Non-pigmented ciliary epithelial cell (primary cell): ENCODE data around the gene CPAMD8.
"Not testable (repeated sequence)": the region's sequence is repeated elsewhere in the genome, so short reads cannot be mapped to it uniquely, and the experiment has no call there.

ENCODE experiments used
- DNase-seq: peaks from one replicate; pipeline ENCODE4 v3.0.0-alpha.2; 2010; ENCODE audit warnings: low read depth

Gene CPAMD8

DNA sequence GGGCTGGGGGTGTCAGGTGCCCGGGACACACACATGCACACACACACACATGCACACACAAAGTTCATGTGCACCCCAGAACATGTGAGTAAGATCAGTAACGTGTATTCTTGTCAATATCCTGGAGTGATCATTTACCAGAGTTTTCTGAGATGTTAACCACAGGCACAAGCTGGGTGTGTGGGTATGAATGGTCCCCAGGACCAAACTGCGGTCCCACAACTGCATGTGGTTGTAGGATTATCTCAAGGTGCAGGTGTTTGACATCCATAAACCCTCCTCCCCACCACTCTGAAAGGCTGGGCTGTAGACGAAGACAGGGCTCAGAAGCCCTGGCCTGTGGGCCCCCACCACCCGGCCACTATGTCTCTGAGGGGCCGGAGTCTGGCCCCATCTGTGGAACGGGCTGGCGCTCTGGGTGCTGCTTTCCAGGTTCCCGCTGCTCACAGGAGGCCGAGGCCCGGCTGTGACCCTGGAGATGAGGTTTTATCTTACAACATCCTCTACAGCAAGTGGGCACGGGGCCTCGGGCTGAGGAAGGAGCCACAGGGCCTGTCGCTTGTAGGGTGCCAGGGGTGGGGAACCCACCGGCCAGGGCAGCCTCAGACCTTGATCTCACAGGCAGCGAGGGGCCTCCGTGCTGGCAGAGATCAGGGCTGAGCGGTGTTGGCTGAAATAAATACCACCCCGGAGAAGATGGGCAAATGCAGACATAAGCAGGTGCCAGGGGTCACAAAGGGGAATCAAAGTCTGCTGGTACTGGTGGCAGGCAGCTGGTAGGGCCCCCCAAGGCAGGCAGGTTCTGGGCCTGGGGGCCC, 133.5 kb downstream of the CPAMD8 start:
- no peak for DNase-seq

DNA sequence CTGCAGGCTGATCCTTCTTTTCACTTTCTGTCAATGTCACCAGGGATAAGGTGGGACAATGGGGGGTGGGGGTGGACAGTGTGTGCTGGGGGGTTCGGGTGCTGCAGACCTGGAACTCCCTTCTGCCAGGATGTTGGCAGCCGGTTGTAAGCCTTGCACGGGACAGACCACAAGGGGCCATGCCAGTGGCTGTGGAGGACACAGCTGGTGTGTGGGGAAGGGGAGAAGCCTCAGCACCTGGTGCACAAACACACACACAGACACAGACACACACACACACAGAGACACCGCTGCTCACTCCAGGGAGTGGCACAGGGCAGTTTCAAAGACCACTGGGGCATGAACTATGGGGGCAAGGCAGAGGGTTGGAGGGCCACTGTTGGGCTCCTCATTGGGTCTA, 134.2 kb downstream of the CPAMD8 start:
- DNase-seq: no peak

DNA sequence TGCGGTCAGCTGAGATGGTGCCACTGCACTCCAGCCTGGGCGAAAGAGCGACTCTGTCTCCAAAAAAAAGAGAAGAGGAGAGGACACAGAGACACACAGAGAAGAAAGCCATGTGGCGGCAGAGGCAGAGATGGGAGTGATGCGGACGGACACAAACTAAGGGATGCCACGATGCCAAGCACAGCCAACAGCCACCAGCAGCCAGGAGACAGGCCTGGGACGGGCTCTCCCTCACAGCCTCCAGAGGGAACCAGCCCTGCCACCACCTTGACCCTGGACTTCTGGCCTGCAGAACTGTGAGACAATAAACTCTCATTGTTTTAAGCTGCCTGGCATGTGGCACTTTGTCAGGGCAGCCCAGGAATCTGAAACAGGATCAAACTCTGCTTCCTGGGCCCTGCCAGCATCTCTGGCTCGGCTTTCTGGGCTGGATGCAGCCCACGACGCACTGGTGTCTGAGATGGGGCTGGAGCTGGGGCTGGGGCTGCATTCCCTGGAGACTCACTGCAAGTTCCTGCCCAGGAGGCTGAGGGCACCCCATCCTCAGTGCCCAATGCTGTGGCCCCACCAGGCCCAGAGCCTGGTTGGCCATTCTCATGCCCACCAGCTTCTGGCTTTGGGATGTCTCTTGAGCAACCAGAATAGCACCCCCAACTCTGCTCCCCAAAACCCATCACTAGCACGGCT, 134.8 kb downstream of the CPAMD8 start:
- no peak for DNase-seq

DNA sequence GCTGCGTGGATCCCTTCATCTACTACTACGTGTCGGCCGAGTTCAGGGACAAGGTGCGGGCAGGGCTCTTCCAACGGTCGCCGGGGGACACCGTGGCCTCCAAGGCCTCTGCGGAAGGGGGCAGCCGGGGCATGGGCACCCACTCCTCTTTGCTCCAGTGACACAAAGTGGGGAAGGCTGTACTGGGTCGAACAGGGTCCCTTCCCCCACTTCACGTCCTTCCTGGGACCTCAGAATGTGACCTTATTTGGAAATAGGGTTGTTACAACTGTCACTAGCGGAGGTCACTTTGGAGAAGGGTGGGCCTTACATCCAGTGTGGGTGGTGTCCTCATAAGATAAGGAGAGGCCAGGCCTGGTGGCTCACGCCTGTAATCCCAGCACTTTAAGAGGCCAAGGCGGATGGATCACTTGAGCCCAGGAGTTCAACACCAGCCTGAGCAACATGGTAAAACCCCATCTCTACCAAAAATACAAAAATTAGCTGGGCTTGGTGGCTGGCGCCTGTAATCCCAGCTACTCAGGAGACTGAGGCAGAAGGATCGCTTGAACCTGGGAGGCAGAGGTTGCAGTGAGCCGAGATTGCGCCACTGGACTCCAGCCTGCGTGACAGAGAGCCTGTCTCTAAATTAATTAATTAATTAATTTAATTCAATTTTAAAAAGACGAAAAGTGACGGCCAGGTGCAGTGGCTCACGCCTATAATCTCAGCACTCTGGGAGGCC, 136.0 kb downstream of the CPAMD8 start:
- no peak for DNase-seq

DNA sequence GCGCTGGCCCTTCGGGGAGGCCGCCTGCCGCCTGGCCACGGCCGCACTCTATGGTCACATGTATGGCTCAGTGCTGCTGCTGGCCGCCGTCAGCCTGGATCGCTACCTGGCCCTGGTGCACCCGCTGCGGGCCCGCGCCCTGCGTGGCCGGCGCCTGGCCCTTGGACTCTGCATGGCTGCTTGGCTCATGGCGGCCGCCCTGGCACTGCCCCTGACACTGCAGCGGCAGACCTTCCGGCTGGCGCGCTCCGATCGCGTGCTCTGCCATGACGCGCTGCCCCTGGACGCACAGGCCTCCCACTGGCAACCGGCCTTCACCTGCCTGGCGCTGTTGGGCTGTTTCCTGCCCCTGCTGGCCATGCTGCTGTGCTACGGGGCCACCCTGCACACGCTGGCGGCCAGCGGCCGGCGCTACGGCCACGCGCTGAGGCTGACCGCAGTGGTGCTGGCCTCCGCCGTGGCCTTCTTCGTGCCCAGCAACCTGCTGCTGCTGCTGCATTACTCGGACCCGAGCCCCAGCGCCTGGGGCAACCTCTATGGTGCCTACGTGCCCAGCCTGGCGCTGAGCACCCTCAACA, 136.6 kb downstream of the CPAMD8 start:
- no peak for DNase-seq

DNA sequence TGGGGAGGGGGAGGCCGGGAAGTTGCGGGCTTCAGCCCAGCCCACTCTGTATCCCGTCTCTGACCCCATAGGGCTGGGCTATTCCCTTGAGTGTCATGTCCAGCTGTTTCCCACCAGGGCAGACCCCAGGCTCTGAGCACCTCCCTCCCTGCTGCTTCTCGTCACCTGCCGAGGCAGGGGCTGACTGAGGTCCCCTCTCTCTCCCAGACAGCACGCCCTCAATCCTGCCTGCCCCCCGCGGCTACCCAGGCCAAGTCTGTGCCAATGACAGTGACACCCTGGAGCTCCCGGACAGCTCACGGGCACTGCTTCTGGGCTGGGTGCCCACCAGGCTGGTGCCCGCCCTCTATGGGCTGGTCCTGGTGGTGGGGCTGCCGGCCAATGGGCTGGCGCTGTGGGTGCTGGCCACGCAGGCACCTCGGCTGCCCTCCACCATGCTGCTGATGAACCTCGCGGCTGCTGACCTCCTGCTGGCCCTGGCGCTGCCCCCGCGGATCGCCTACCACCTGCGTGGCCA, 137.2 kb downstream of the CPAMD8 start:
- DNase-seq: no peak

DNA sequence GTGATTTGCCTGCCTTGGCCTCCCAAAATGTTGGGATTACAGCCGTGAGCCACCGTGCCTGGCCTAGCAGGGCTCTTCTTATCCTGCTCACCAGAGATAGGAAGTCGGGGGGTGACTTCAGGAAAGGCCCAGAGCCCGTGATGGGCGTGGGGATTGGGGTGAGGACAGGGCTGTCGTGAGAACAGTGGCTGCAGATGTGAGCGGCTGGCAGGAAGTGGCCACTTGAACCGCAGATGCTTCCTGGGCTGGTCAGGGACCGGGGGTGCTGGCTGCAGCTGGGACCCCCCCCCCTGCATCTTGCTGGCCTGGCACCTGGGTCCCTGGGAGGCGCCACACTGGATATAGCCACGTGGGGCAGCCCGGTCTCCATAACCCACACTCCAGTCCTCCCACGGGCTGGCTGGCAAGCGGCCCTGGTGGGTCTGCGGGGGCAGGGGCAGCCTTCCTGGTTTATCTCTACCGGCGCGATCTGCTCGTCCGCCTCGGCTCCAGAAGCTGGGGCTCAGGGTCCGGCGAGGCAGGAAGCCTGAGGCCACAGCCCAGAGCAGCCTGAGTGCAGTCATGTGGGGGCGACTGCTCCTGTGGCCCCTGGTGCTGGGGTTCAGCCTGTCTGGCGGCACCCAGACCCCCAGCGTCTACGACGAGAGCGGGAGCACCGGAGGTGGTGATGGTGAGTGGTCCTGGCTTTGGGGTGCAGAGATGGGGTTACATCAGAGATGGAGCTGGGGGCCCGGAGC, 137.8 kb downstream of the CPAMD8 start, which contains the start of gene F2RL3:
Gene F2RL3, plus strand, starts transcription at position 371 of the 737 bp plus-strand sequence. Its CDS starts 191 bp downstream, at position 562.
- no peak for DNase-seq

DNA sequence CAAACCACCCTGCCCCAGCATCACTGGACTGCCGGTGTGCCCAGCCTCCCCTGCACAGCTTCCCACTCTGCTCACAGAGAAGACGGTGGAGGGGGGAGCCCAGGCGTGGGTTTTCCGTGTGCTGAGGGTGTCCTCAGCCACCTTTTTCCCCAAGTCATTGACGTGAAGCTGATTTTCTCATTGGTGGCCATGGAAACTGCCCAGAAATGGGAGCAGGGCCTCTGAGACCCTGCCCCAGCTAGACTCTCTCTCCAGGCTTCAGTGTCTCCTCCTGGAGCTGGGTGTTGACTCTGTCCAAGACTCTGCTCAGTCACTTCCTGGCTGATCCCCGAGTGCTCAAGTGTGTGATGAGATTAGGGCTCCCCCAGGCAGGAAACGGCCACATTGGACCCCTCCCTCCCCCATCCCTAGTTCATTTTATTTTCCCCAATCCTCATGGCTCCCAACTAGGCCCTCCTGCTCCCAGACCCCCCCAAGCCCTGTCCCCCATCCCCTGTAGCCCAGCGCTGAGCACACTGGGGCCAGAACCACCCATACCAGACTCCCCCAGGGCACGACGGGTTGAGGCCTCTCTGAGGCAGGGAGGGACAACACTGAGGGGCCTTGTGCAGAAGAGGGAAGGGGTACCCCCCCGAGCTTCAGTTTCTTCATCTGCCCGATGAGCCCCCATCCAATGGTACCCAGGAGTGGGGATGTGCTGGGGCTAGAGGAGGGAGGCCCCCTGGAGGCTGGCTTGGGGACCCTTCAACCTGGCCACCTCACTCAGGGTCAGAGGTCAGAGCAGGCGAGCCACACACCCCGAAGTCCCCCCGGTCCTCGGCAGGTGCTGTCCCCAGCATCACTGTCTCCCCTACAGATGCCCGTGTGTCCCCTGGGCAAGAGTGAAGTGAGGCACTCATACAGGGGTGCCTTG, 139.0 kb downstream of the CPAMD8 start:
- no peak for DNase-seq

DNA sequence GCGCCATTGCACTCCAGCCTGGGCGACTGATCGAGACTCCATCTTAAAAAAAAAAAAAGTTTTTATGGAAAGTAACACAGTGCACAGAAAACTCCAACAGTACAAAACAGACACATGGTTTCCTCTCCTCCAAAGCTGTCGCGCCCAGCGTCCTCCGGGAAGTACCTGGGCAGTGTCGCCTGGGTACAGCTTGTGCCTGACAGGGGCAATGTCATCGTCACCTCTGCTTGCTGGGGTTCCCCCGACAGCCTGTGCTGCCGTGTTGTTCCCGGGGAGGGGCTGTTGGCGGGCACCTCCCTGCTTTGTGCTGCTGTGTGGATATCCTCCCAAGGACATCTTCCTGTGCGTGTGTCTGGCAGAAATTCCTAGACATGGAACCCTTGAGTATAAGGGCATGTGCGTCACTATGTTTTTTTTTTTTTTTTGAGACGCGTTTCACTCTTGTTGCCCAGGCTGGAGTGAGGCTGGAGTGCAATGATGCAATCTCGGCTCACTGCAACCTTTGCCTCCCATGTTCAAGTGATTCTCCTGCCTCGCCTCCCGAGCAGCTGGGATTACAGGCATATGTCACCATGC, 140.2 kb downstream of the CPAMD8 start:
- no peak for DNase-seq

DNA sequence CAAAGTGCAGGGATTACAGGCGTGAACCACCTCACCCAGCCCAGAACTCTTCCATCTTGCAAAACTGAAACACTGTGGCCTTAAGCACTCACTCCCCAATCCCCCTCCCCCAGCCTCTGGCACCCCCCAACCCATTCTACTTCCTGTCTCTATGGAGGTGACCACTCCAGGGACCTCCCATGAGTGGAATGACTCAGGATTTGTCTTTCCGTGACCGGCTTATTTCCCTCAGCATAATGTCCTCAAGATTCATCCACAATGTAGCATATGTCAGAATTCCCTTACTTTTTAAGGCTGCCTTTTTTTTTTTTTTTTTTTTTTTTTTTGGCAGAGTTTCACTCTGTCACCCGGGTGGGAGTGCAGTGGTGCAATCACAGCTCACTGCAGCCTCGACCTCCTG, 141.4 kb downstream of the CPAMD8 start:
- no peak for DNase-seq

DNA sequence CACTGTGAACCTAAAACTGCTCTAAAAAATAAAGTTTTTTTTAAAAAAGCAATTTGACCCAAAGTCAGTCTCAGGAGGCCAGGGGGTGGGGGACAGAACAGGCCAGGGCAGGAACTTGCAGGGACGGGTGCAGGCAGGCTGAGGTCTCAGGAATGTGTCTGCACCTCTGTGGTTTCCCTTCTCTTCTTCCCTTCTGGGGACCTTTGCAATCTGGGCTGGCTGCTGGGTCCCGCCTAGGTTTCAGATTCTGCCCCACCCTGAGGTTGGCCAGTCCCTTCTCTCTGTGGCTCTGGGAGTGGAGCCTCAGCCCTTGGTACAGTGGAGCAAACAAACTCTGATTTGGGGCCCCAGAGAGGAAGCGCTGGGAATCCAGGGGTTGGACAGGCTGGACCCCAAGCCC, 143.1 kb downstream of the CPAMD8 start:
- DNase-seq: no peak

DNA sequence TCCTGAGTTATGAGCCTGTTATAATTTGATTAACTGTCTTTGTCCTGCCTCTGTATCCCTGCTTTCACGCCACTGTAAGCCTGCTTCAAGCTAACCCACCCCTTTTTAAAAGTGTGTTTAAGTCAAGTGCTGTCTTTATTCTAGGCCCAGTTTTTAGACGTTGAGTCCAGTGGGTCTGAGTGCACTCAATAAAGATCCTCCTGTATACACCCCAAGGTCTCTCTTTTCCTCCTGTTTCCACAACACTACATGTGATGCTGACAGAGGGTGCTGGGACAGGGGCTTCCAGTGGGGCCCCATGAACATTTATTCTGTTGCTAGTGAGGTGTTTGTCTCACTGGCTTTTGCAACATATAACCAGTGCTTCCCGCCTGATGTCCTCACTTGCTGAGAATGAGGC, 144.5 kb downstream of the CPAMD8 start:
- DNase-seq: no peak

DNA sequence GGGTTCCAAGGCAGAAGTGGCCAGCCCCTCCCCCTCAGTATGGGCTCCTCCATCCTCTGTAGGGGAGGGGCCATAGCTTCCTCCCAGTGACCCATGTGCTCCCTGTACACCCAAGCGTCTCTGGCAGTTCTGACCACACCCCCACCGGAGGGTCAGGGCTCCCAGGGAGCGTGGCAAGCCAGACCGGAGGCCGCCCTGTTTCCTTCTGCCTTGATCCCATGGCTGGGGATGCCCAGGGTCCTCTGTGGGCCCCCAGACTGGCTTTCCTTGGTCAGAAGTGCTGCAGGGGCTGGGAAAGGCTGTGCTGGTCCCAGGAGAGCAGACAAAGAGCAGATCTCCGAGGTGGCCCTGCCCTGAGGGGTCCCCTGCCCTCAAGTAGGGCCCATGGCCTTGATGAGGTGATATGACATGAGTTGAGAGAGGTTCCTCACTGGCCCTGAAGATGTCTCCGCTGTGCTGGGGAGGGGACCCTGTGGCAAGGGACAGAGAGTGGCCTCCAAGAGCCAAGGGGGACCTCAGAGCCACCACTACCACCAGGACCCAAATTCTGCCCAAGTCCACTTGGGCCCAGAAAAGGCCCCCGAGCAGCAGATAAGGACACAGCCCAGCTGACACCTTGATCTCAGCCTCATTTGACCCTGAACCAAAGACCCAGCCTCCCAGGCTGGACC, 145.6 kb downstream of the CPAMD8 start:
- no peak for DNase-seq

DNA sequence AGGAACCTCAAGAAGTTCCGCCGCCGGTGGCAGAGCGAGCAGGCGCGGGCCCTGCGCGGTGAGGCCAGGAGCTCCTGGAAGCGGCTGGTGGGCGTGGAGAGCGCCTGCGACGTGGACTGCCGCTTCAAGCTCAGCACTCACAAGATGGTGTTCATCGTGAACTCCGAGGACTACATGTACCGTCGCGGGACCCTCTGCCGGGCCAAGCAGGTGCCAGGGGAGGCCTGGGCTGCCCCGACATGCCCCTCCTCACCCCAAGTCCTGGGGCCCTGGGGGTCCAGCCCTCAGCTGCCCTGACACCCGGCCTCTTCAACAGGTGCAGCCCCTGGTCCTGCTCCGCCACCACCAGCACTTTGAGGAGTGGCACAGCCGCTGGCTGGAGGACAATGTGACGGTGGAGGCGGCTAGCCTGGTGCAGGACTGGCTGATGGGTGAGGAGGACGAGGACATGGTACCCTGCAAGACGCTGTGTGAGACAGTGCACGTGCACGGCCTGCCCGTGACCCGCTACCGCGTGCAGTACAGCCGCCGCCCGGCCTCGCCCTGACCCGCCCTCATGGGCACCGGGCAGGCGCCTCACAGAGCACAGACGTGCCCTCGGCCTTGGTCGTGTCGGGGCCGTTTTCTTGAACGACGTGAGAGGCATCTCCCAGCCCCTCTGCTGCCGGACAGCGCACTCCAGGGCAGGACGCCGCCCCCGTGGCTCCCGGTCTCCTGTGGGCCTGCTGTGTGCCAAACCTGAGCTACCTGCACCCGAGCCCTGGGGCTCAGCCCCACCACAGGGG, 148.2 kb downstream of the CPAMD8 start:
- DNase-seq: no peak

DNA sequence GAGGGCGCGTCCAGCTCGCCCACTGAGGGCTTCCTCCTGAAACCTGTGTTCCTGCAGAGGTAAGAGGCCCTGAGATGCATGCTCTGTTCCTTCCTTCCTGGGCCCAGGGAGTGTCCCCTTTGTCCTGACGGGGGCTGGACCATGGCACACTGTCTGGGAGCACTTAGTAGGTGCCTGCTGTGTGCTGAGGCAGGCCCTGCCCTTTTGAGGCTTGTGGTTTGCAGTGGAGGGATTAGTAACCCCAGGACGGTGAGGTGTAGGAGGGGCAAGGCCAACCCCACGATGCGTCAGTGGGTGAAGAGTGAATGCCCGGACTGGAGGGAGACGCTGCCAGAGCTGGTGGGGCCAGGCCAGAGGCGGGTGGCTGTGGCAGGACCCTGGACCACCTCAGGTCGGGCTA, 149.0 kb downstream of the CPAMD8 start:
- no peak for DNase-seq

DNA sequence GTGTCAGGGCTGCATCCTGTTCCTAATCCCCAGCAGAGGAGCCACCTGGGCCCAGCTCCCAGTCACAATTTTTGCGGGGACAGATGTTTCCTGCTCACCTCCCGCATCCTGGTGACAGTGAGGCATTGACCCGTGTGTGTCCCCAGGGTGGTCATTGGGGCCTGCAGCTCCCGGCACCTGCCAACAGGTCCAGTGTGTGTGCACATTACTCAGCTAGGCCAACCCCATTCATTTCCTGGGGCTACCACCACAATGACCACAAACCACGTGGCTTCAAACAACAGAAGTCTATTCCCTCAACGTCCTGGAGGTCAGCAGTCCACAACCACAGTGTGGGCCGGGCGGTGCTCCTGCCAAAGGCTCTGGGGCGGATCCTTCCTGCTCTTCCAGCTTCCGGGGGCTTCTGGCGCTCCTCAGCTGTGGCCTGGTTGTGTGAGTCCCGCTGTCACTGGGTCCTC, 149.7 kb downstream of the CPAMD8 start:
- peak; percentile 32 for DNase-seq

DNA sequence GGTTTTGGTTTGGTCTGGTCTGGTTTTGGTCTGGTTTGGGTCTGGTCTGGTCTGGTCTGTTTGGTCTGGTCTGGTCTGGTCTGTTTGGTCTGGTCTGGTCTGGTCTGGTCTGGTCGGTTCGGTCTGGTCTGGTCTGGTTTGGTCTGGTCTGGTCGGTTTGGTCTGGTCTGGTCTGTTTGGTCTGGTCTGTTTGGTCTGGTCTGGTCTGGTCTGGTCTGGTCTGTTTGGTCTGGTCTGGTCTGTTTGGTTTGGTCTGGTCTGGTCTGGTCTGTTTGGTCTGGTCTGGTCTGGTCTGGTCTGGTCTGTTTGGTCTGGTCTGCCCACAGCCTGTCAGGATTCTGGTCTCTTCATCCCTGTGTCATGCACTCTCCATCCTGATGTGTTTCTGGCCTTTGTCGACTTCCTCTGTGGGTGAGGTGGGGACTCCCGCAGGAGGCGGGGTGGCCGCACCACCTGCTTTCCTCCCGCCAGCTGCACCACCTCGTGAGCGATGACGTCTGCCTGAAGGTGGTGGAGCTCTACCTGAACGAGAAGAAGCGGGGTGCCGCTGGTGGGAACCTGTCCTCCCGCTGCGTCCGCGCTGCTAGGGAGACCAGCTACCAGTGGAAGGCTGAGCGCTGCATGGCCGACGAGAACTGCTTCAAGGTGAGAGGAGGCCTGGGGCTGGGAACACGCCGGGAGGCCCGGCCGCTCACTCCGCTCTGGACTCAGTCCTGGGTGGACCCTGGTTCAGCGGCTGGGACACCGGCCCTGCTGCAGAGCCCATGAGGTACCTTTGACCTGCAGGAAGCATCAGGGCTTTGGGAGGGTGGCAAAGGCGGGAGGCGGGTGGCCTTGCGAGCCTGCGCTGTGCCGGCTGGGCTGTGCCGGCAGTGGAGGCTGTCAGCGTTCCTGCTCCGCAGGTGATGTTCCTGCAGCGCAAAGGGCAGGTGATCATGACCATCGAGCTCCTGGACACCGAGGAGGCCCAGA, 150.7 kb downstream of the CPAMD8 start:
- no peak for DNase-seq

DNA sequence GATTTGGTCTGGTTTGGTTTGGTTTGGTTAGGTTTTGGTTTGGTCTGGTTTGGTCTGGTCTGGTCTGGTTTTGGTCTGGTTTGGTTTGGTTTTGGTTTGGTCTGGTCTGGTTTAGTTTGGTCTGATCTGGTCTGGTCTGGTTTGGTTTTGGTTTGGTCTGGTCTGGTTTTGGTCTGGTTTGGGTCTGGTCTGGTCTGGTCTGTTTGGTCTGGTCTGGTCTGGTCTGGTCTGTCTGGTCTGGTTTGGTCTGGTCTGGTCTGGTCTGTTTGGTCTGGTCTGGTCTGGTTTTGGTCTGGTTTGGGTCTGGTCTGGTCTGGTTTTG, 151.7 kb downstream of the CPAMD8 start:
- DNase-seq: not testable (repeated sequence)
